ENCODE measurements around the gene NDFIP2. TPM values are rescaled to one million over a fixed set of nuclear protein-coding genes. Genes with fewer than 3 reads are reported as not detected.

Gene NDFIP2
- total RNA-seq, 4 donors from 2014 or later: 78.6 to 83.2 (median 80.7) TPM

DNA sequence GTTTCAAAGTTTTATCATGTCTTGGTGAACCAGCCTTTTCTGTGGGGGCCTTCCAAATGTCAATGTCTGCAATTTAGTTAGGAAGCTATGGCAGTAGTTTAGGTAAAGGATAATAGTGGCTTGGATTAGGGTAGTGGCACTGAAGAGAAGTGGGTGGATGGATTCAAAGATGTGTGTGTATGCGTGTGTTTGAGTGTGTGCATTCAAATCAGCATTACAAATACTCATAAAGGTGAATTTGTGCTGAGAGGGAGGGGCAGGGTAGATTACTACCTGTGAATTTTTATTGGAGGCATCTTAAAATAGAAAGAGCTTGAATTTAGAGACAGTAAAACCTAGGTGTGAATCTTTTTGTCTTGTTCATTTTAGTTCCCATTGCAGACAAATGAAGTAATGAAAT, 16.9 kb downstream of the NDFIP2 start:
- no peak for TF ChIP-seq POLR2A (IDR thresholded peaks at IDR 0.05)
- TF ChIP-seq, protein P1, sequence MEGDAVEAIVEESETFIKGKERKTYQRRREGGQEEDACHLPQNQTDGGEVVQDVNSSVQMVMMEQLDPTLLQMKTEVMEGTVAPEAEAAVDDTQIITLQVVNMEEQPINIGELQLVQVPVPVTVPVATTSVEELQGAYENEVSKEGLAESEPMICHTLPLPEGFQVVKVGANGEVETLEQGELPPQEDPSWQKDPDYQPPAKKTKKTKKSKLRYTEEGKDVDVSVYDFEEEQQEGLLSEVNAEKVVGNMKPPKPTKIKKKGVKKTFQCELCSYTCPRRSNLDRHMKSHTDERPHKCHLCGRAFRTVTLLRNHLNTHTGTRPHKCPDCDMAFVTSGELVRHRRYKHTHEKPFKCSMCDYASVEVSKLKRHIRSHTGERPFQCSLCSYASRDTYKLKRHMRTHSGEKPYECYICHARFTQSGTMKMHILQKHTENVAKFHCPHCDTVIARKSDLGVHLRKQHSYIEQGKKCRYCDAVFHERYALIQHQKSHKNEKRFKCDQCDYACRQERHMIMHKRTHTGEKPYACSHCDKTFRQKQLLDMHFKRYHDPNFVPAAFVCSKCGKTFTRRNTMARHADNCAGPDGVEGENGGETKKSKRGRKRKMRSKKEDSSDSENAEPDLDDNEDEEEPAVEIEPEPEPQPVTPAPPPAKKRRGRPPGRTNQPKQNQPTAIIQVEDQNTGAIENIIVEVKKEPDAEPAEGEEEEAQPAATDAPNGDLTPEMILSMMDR (IDR thresholded peaks at IDR 0.05): no peak
- 57 to 59% methylated on average over 1 of the region's 1 CpG for WGBS, 2 donors
- no peak for DNase-seq (ENCODE audit: low spot score in 2 of 2)
- H3K4me3 ChIP-seq (ENCODE audit: low read depth, poor library complexity, severe bottlenecking): no peak overlapping the region
- intact Hi-C loops (cut with DNase I; ENCODE audit: low total_unique reads): no loop called here

DNA sequence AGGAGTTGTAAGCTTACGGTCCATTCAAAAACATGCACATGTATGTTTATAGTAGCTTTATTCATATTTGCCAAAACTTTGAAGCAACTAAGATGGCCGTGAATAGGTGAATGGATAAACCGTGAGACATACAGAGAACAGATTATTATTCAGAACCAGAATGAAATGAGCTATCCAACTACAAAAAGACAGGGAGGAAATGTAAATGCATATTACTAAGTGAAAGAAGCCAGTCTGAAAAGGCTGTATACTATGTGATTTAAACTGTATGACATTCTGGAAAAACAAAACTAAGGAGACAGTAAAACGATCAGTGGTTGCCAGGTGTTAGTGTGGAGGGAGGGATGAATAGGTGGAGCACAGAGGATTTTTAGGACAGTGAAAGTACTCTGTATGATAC, 19.9 kb downstream of the NDFIP2 start:
- DNase-seq (ENCODE audit: low spot score in 2 of 2): no peak
- TF ChIP-seq, protein P1 (IDR thresholded peaks at IDR 0.05): no peak
- TF ChIP-seq POLR2A (IDR thresholded peaks at IDR 0.05): no peak
- WGBS, 2 donors: 86 to 90% methylated on average over 4 of the region's 4 CpGs
- intact Hi-C loops (cut with DNase I; ENCODE audit: low total_unique reads): no loop called here
- no peak overlapping the region for H3K4me3 ChIP-seq (ENCODE audit: low read depth, poor library complexity, severe bottlenecking)

DNA sequence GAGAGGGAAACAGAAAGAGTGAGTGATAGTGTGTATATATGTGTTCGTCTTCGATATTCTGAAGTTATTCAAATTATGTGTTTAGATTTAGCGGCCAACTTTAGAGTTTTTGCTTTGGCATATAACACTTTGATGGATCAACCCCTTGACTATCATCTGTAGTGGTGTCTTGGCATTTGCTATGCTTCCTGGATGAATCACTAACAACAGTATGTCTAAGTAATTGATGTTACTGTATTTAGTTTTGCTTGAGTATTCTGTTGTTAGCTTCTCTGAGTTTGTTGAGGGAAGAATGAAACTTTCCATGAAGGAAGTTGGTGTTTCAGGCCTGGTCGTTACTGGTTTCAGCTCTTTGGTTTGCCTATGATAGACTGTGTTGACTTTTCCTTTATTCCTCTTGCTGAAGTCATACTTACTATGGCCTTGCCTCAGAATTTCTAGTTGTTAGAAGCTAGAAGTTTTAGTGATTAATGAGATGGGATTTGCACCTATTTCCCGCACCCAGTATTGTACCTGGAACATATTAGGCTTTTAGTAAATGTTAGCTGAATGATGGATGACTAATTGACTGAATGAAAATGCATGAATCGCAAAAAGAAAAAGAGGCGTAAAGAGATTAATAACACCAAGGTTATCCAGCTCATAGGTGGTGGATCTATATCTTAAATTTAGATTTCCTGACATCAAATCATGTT, 20.7 kb downstream of the NDFIP2 start:
- TF ChIP-seq, protein P1 (IDR thresholded peaks at IDR 0.05): no peak
- TF ChIP-seq POLR2A (IDR thresholded peaks at IDR 0.05): no peak
- 73 to 78% methylated on average over 7 of the region's 7 CpGs for WGBS, 2 donors
- intact Hi-C loops (cut with DNase I; ENCODE audit: low total_unique reads): no loop called here
- DNase-seq (ENCODE audit: low spot score in 2 of 2): no peak
- no peak overlapping the region for H3K4me3 ChIP-seq (ENCODE audit: low read depth, poor library complexity, severe bottlenecking)

DNA sequence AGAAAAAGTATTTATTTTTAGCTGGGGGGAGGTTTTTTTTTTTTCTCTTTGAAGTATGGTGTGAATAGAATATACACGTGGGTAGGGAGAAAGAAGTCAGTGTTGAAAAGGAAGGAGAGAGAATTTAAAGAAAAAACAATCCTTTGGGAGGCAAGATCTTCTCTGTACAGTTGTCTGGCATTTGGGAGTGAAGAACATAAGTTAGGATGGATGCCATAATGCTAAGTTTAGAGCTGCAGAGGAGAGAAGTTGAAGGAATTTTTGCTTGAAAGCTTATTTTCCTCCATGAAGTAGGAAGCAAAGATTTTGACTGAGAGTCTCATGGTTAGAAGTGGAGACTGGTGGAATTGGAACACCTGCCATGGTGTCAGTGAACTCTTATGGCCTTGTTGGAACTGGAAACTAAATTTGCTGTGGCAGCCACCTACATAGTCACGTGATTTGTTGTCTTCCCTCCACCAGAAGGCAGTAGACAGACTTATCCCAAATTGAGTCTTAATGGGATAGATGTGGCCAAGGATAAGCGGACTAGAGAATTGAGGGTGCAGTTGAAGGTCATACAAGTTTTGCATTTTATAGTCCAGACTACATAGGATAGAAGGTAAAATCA, 22.0 kb downstream of the NDFIP2 start:
- DNase-seq (ENCODE audit: low spot score in 2 of 2): no peak
- intact Hi-C loops (cut with DNase I; ENCODE audit: low total_unique reads): no loop called here
- TF ChIP-seq POLR2A (IDR thresholded peaks at IDR 0.05): no peak
- TF ChIP-seq, protein P1 (IDR thresholded peaks at IDR 0.05): no peak
- no peak overlapping the region for H3K4me3 ChIP-seq (ENCODE audit: low read depth, poor library complexity, severe bottlenecking)
- WGBS, 2 donors: 63 to 64% methylated on average over 3 of the region's 3 CpGs

DNA sequence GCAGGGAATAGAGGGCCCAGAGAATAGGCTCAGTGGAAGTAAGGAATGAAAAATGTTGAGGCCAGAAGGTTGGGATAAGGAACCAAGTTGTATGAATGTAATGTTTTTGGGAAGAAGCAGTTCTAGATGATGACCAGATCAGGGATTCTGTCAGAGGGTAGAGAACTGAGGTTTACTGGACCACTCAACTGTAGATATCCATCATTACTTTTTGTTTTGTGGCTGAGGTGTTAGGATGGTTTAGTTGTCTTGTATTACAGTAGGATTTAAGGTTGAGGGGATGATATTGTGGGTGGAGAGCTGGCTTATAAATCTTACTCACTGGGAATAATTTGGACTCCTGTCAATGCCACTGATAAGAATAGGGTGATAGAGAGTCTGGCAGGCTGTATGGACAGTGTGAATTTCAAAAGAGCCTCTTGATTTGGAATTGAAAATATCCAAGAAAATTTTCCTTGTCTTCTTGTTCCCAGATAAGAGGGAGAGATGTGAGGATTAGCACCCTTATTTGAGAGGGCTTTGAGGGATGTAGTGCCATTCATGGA, 22.6 kb downstream of the NDFIP2 start:
- TF ChIP-seq POLR2A (IDR thresholded peaks at IDR 0.05): no peak
- no peak overlapping the region for H3K4me3 ChIP-seq (ENCODE audit: low read depth, poor library complexity, severe bottlenecking)
- intact Hi-C loops (cut with DNase I; ENCODE audit: low total_unique reads): no loop called here
- no peak for DNase-seq (ENCODE audit: low spot score in 2 of 2)

DNA sequence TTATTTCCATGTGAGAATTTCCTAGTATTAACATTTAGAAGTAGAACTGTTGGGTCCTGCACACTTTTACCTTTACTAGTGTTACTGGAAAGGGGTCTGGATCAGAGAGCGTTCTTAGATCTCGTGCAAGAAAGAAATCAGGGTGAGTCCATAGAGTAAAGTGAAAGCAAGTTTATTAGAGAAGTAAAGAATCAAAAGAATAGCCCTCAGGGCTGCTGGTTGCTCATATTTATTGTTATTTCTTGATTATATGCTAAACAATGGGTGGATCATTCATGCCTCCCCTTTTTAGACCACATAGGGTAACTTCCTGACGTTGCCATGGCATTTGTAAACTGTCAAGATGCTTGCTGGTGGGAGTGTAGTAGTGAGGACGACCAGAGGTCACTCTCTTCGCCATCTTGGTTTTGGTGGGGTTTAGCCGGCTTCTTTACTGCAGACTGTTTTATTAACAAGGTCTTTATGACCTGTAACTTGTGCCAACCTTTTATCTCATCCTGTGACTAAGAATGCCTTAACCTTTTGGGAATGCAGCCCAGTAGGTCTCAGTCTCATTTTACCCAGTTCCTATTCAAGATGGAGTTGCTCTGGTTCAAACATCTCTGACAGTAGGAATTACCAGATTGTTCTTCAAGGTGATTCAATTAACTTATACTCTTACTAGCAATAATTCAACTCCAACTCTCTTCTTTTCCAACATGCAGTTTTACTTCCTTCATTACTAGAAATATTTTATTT, 27.4 kb downstream of the NDFIP2 start:
- no peak overlapping the region for H3K4me3 ChIP-seq (ENCODE audit: low read depth, poor library complexity, severe bottlenecking)
- 62 to 75% methylated on average over 6 of the region's 6 CpGs for WGBS, 2 donors
- intact Hi-C loops (cut with DNase I; ENCODE audit: low total_unique reads): no loop called here
- no peak for DNase-seq (ENCODE audit: low spot score in 2 of 2)
- TF ChIP-seq, protein P1 (IDR thresholded peaks at IDR 0.05): no peak
- TF ChIP-seq POLR2A (IDR thresholded peaks at IDR 0.05): no peak
